Trophoblast cell (in vitro differentiated cells and primary cell): ENCODE results near the gene RAB3C.
A peak's percentile ranks its signal among the peaks of the same experiment; 100 is the strongest.

ENCODE experiments used
- DNase-seq, 2 donors: peaks; one replicate each; pipeline ENCODE4 v3.0.0-alpha.2; 2016
- H2AFZ ChIP-seq: 2 replicates; pipeline ENCODE4 v1.6.1; 2013; ENCODE audit warnings: low read length, moderate library complexity, mild to moderate bottlenecking; ENCODE audit not compliant: insufficient read depth, poor library complexity
- H2AK5ac ChIP-seq: 2 replicates; pipeline ENCODE4 v1.6.1; 2013; ENCODE audit warnings: mild to moderate bottlenecking, low read length
- H2BK120ac ChIP-seq: 2 replicates; pipeline ENCODE4 v1.6.1; 2013; ENCODE audit warnings: low read length, mild to moderate bottlenecking, moderate library complexity; ENCODE audit not compliant: insufficient read depth, poor library complexity
- H2BK12ac ChIP-seq: 2 replicates; pipeline ENCODE4 v1.6.1; 2013; ENCODE audit warnings: mild to moderate bottlenecking, low read length, moderate library complexity
- H2BK5ac ChIP-seq: 2 replicates; pipeline ENCODE4 v1.6.1; 2013; ENCODE audit warnings: low read length, low read depth, moderate library complexity, mild to moderate bottlenecking; ENCODE audit not compliant: poor library complexity
- H3K14ac ChIP-seq: 2 replicates; pipeline ENCODE4 v1.6.1; 2013; ENCODE audit warnings: mild to moderate bottlenecking, low read length
- H3K18ac ChIP-seq: 2 replicates; pipeline ENCODE4 v1.6.1; 2013; ENCODE audit warnings: mild to moderate bottlenecking, low read length
- H3K23ac ChIP-seq: 2 replicates; pipeline ENCODE4 v1.6.1; 2013; ENCODE audit warnings: low read length
- H3K27ac ChIP-seq: 2 replicates; pipeline ENCODE4 v1.5.1; 2013; ENCODE audit warnings: low read depth, mild to moderate bottlenecking, inconsistent platforms, low read length, moderate library complexity
- H3K27me3 ChIP-seq: 2 replicates; pipeline ENCODE4 v1.6.1; 2013; ENCODE audit warnings: inconsistent platforms, mild to moderate bottlenecking, low read length, moderate library complexity; ENCODE audit not compliant: insufficient read depth
- H3K36me3 ChIP-seq, 2 experiments: 1 replicate in 1 of 2; 2 replicates in 1 of 2; pipeline ENCODE4 v1.6.1; 2013; ENCODE audit warnings: low read length in 2 of 2, mild to moderate bottlenecking in 2 of 2, moderate library complexity in 1 of 2; ENCODE audit not compliant: insufficient read depth in 2 of 2, control insufficient read depth in 1 of 2
- H3K4ac ChIP-seq: 2 replicates; pipeline ENCODE4 v1.6.1; 2013; ENCODE audit warnings: low read depth, mild to moderate bottlenecking, low read length, moderate library complexity
- H3K4me1 ChIP-seq, 2 experiments: 1 replicate in 1 of 2; 2 replicates in 1 of 2; pipeline ENCODE4 v1.6.1; 2013; ENCODE audit warnings: low read length in 2 of 2, mild to moderate bottlenecking in 2 of 2, moderate library complexity in 1 of 2; ENCODE audit not compliant: insufficient read depth in 2 of 2, control insufficient read depth in 1 of 2
- H3K4me2 ChIP-seq: 2 replicates; pipeline ENCODE4 v1.6.1; 2013; ENCODE audit warnings: inconsistent platforms, mild to moderate bottlenecking, low read length, moderate library complexity
- H3K4me3 ChIP-seq: 2 replicates; pipeline ENCODE4 v1.5.1; 2013; ENCODE audit warnings: mild to moderate bottlenecking, low read depth, low read length, inconsistent platforms
- H3K79me1 ChIP-seq: one replicate; pipeline ENCODE4 v1.6.1; 2013; ENCODE audit warnings: low read length
- H3K79me2 ChIP-seq: 2 replicates; pipeline ENCODE4 v1.6.1; 2013; ENCODE audit warnings: low read length, mild to moderate bottlenecking; ENCODE audit not compliant: control insufficient read depth, insufficient read depth, poor library complexity
- H3K9ac ChIP-seq: 2 replicates; pipeline ENCODE4 v1.6.1; 2013; ENCODE audit warnings: mild to moderate bottlenecking, low read length
- H3K9me3 ChIP-seq: 2 replicates; pipeline ENCODE4 v1.6.1; 2013; ENCODE audit warnings: low read depth, mild to moderate bottlenecking, control low read depth, inconsistent platforms, low read length; ENCODE audit not compliant: insufficient read depth
- H4K12ac ChIP-seq: 2 replicates; pipeline ENCODE4 v1.6.1; 2013; ENCODE audit warnings: low read depth, mild to moderate bottlenecking, low read length, moderate library complexity
- H4K8ac ChIP-seq: 2 replicates; pipeline ENCODE4 v1.6.1; 2013; ENCODE audit warnings: low read depth, mild to moderate bottlenecking, low read length, moderate library complexity
- H4K91ac ChIP-seq: one replicate; pipeline ENCODE4 v1.6.1; 2013; ENCODE audit warnings: low read depth, mild to moderate bottlenecking, low read length, moderate library complexity
- WGBS: extraction: QIAGEN DNeasy Blood & Tissue Kit; methylation state at CpG from one replicate; pipeline ENCODE4 v1.1.7; 2013; ENCODE audit warnings: missing lambda C conversion rate; ENCODE audit not compliant: insufficient read length, insufficient coverage; ENCODE audit errors: extremely low coverage; 5-methylcytosine and 5-hydroxymethylcytosine counted together

RAB3C gene

GRCh38 chr5:58885260-58885659 lies 302.4 kb downstream of the RAB3C start:
- WGBS: no CpG with 5 or more reads among the region's 2 CpGs
- Histone ChIP-seq H3K23ac (no peak overlapping the region), H3K9me3 (no peaks in the 10 kb centered on the region), H3K4me1 (peaks cover 0 to 2% of the 10 kb centered on the region in 2 experiments), H3K4ac (no peak overlapping the region), H2BK5ac (no peak overlapping the region), H2BK120ac (no peak overlapping the region), H3K4me2 (no peak overlapping the region), H2AK5ac (no peak overlapping the region), H2AFZ (no peak overlapping the region), H3K4me3 (no peak overlapping the region), H3K27ac (no peak overlapping the region), H4K91ac (no peak overlapping the region), H3K79me2 (no peaks in the 10 kb centered on the region), H3K14ac (no peak overlapping the region), H3K18ac (no peak overlapping the region), H4K8ac (no peak overlapping the region), H3K9ac (no peak overlapping the region), H3K27me3 (no peaks in the 10 kb centered on the region), H3K79me1 (peaks cover 2% of the 10 kb centered on the region), H4K12ac (no peak overlapping the region), H3K36me3 (no peaks in the 10 kb centered on the region), H2BK12ac (no peak overlapping the region)
- no peak for DNase-seq

GRCh38 chr5:58886315-58887207 lies 303.7 kb downstream of the RAB3C start:
- Histone ChIP-seq H3K9ac (no peak overlapping the region), H2AFZ (no peak overlapping the region), H3K79me2 (no peaks in the 10 kb centered on the region), H3K27me3 (no peaks in the 10 kb centered on the region), H4K8ac (no peak overlapping the region), H3K4ac (no peak overlapping the region), H3K27ac (no peak overlapping the region), H3K36me3 (no peaks in the 10 kb centered on the region), H3K23ac (no peak overlapping the region), H3K4me3 (no peak overlapping the region), H3K9me3 (no peaks in the 10 kb centered on the region), H4K91ac (no peak overlapping the region), H3K79me1 (peaks cover 6% of the 10 kb centered on the region), H2BK120ac (no peak overlapping the region), H2AK5ac (no peak overlapping the region), H3K4me1 (peaks cover 0 to 5% of the 10 kb centered on the region in 2 experiments), H3K14ac (no peak overlapping the region), H3K4me2 (no peak overlapping the region), H4K12ac (no peak overlapping the region), H3K18ac (no peak overlapping the region), H2BK12ac (no peak overlapping the region), H2BK5ac (no peak overlapping the region)
- DNase-seq: peak; percentile 73 to 85
- WGBS: no CpG with 5 or more reads among the region's 14 CpGs

- Histone ChIP-seq H3K79me2 (no peaks in the 10 kb centered on the region), H4K8ac (no peak overlapping the region), H2AFZ (no peak overlapping the region), H3K9ac (no peak overlapping the region), H2BK5ac (no peak overlapping the region), H3K79me1 (peaks cover 7% of the 10 kb centered on the region), H3K36me3 (no peaks in the 10 kb centered on the region), H3K18ac (no peak overlapping the region), H3K9me3 (no peaks in the 10 kb centered on the region), H3K27ac (no peak overlapping the region), H3K4me2 (no peak overlapping the region), H3K14ac (no peak overlapping the region), H3K27me3 (no peaks in the 10 kb centered on the region), H2AK5ac (no peak overlapping the region), H3K4ac (no peak overlapping the region), H3K4me1 (peaks cover 0 to 6% of the 10 kb centered on the region in 2 experiments), H3K4me3 (no peak overlapping the region), H2BK12ac (no peak overlapping the region), H3K23ac (no peak overlapping the region), H4K91ac (no peak overlapping the region), H4K12ac (no peak overlapping the region), H2BK120ac (no peak overlapping the region)
- DNase-seq: no peak
- WGBS: no CpG with 5 or more reads among the region's 4 CpGs
Measured at GRCh38 chr5:58887311-58887710, 304.4 kb downstream of the RAB3C start.

- Histone ChIP-seq H2BK12ac (peak overlapping the region; percentile 12), H4K91ac (no peak overlapping the region), H3K23ac (no peak overlapping the region), H3K9me3 (no peaks in the 10 kb centered on the region), H3K4me1 (peaks cover 0 to 6% of the 10 kb centered on the region in 2 experiments), H4K12ac (no peak overlapping the region), H3K14ac (no peak overlapping the region), H3K4me2 (no peak overlapping the region), H3K9ac (no peak overlapping the region), H3K4ac (no peak overlapping the region), H3K27me3 (no peaks in the 10 kb centered on the region), H3K79me1 (peaks cover 7% of the 10 kb centered on the region), H2BK5ac (no peak overlapping the region), H2AFZ (no peak overlapping the region), H3K79me2 (no peaks in the 10 kb centered on the region), H3K18ac (no peak overlapping the region), H3K4me3 (no peak overlapping the region), H2AK5ac (no peak overlapping the region), H3K36me3 (no peaks in the 10 kb centered on the region), H4K8ac (no peak overlapping the region), H2BK120ac (peak overlapping the region; percentile 23), H3K27ac (no peak overlapping the region)
- DNase-seq: no peak
- WGBS: no CpG with 5 or more reads among the region's 7 CpGs
Measured at GRCh38 chr5:58887721-58888409, 305.0 kb downstream of the RAB3C start.
